Frontal cortex (tissue), 4 donors: ENCODE measurements around the gene MED12L. TPM values are rescaled to one million over a fixed set of nuclear protein-coding genes. Genes with fewer than 3 reads are reported as not detected.
"Not testable (repeated sequence)": the region's sequence is repeated elsewhere in the genome, so short reads cannot be mapped to it uniquely, and the experiment has no call there.

ENCODE experiments used
- DNase-seq, 2 donors: peaks; one replicate each; pipeline ENCODE4 v3.0.0; 2012; ENCODE audit warnings: low spot score in 2 of 2
- FAIRE-seq: peaks from 2 replicates; lab custom pipeline; 2012; peaks lifted over from hg19 to GRCh38; lab: Jason Lieb, UNC
- total RNA-seq: library from RNA; depleted of rRNA; stranded (reverse); fragments of >200 nt; gene quantifications from one replicate; pipeline ENCODE4 v1.2.3, GENCODE V29; 2014
- donor health status: control.
- donor health status: control.
- donor health status: control.

The MED12L gene
- total RNA-seq, 1 donor from 2014 or later = 6.1 TPM

DNA sequence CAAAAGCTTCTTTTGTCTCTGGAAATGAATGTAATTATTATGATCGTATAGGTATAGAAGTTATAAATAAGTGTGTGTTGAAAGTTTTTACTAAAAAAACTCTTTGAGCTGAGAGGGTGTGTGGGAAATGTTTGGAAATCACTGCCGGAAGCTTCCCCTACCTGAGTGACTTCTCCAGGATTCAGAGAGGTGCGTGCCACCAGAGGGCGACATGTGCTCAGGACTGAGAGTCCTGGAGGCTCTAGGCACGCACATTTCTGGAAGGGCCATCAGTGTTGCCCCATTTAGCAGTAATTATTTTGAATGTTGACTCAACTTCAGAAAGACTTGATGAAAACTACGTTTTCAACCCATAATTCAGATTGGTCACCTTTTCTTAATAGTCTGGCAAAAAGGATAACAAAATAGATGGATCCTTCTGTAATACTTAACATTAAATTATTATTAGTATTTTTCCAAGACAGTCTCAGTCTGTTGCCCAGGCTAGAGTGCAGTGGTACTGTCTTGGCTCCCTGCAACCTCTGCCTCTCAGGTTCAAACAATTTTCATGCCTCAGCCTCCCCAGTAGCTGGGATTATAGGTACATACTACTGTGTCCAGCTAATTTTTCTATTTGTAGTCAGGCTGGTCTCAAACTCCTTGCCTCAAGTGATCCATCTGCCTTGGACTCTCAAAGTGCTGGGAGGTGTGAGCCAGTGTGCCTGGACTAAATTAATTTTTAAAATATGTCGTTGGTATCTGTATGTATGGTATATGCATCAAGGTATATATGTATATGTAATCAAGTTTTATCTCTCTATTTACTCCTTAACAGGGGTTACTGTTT, 83.0 kb downstream of the MED12L start:
- DNase-seq (peak; percentile 15 to 43), FAIRE-seq (no peak)

DNA sequence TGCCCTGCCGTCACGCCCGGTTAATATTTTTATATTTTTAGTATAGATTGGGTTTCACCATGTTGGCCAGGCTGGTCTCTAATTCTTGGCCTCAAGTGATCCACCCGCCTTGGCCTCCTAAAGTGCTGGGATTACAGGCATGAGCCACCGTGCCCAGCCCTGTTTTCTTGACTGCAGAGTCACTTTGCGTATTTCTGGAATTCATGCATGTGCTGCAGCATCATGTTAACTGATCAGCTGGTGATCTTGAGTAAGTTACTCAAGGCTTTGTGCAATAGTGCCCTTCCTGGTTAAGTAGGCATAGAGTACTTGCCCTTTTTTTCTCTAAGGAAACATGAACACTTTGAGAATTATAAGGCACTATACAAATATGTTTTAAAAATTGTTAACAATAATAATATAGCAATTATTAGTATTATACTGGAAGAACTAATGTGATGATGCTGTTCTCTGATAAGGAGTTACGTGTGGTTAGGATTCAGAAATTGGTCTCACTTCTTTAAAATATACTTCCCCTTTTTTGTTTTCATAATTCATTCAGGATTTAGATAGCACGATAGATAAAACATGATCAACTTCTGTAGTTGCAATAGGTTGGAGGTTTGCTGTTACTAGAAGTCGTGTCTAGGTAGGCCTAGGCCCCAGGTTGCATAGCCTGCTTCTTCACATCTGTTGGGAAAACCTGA, 83.9 kb downstream of the MED12L start:
- FAIRE-seq = no peak
- no peak for DNase-seq

DNA sequence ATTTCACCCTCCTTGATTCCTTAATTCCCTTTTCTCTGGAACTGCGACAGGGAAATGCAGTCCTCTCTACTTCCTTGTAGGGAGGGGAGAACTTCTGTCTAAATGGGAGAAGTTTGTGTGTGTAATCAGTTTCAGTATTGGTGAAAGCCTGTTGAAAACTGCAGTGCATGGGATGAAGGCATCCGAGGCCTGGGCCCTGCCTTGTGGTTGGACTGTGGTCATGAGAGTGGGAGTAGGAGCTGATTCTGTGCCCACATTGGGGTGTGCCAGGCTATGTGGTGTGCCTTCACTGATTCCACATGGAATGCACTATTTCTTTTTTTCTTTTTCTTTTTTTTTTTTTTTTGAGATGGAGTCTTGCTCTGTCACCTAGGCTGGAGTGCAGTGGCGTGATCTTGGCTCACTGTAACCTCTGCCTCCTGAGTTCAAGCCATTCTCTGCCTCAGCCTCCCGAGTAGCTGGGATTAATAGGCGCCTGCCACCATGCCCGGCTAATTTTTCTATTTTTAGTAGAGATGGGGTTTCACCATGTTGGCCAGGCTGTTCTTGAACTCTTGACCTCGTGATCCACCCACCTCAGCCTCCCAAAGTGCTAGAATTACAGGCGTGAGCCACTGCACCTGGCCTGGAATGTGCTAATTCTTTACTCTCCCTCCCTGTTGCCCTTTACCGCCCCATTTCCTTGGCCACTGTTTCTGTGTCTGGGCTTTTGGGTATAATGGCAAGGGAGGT, 84.7 kb downstream of the MED12L start:
- not testable (repeated sequence) for DNase-seq, FAIRE-seq

DNA sequence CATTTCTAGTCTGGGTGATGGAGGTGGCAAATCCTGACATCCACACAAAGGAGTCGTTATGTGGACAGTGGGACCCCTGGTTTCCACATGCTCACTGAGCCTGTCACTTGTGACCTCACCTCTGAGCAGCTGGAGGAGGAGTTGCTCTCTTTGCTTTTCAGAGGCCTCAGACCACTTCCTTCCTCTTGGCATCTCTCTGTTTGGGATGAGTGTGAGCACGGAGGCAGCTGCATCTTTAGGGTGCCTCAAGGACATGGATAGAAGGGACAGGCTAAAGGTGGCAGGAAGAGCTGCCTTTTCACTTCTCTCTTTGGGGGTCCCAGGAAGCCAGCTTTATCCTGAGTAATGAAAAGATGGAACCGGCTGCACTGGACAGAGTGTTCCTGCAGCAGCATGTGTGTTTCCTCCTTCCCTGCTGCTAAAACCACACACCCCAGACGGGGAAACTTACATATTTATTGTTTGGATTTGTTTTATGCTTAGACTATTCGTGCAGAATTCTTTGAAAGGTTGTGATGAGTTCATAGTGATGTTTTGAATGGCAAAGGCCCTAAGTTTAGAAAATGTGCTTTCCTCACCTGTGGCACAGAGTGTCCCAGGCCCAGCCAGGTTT, 85.8 kb downstream of the MED12L start:
- DNase-seq (no peak), FAIRE-seq (no peak)

DNA sequence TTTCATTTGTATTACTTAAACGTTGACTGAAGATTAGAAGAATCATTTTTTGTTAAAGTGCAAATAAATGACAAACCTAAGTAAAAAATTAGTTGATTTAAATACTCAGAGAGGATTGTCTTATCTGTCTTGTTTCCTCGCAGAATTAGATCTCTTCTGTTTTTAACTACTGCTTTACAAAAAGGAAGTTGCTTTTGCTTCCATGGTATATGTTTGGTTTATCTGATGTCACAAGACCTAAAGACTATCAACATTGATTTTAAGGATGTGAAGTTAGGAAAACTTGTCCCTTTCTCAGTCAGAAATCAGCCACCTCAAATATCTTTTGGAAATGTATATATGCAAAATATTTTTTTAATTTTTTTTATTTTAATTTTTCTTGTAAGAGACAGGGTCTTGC, 88.9 kb downstream of the MED12L start:
- no peak for FAIRE-seq
- DNase-seq = no peak

DNA sequence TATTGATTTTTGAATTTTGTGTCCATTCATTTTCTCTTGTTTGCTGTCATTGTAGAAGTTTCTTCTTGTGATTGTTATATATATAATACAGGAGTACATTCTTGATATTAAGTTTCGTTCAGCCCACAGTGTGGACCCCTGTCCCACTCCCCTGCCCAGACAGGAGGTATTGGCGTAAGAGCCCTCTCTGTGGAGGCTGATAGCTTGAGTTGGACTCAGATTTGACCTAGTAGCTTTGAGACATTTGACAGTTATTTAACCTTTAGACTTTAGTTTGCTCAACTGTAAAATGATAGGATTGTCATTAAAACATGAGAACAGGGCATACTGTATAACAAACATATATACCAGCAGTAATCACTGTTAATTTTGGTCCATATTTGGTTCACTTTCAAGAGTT, 90.5 kb downstream of the MED12L start:
- FAIRE-seq (no peak), DNase-seq (no peak)

DNA sequence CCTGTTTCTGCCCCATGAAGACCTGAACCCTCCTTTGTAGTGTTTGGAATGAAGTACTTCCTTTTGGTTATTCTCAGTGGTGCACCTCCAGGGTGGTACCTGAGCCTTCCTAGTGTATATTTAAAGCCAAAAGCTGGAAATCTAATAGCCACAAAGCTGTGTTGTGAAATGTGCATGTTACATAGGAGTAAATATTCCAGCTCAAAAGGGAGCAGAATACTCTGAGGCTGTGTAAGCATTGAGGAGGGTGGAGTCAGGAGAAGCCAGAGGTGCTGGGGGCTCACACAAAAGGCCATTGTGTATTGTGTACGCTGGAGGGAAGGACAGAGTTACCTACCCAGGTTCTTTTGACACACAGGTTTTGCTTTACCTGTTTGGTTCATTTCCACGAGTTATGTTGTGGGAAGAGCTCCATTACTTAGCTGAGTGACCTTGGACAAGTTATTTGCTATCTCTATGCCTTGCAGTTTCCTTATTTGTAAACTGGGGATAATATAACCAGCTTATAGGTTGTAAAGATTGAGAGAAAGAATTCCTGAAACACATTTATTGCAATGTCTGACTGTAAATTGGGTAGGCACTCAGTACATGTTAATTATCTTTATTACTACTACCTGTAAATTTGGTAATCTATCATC, 92.9 kb downstream of the MED12L start:
- DNase-seq (no peak), FAIRE-seq (no peak)

DNA sequence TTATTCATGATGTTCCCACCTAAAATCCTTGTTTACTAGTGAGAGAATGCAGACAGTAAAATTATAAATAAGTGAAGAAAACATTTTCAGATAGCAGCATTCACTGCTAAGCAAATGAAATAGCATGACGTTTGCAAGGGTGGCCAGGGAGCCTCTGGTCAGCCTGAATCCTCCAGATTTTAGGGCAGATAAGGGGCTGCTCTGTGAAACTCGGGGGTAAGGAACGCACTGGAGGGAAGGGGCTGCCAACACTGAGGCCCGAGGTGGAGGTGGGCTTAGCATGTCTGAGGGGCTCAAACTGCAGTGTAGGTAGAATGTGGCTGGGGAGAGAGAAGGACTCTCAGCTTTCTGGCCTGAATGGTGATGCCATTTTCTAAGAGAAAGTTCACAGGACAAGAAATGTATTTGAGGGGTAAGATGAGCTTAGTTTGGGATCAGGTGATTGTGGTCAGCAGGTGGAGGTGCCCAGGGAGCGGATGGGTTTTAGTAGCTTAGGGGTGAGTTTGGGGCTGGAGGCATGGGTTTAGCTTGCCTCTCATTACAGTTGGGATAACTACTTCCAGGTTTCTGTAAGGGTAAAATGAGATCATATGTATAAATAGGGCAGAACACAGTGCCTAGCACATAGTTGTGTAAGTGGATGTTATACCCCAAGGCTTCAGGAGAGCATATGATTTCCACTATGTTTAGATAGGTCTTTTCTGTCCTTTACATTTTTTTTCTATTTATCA, 97.0 kb downstream of the MED12L start:
- DNase-seq (no peak), FAIRE-seq (no peak)

DNA sequence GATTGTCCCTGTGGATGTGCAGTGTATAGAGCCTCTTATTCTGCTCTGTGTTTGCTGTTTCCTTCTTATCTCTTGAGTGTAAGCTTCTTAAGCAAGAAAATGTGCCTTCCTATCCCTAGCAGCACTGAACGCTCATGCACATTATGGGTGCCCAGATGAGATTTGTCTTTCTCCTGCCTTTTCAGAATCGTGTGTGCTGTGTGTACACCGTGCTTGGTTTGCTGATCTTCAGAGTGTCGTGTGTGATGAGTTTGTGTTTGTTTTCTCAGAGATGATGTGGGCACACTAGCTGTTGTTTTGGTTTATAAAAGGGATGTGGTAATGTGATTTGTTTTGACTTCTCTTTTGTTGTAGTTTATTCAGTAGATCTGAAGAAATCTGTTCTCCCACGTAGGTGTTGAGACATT, 97.8 kb downstream of the MED12L start:
- FAIRE-seq (no peak), DNase-seq (no peak)

DNA sequence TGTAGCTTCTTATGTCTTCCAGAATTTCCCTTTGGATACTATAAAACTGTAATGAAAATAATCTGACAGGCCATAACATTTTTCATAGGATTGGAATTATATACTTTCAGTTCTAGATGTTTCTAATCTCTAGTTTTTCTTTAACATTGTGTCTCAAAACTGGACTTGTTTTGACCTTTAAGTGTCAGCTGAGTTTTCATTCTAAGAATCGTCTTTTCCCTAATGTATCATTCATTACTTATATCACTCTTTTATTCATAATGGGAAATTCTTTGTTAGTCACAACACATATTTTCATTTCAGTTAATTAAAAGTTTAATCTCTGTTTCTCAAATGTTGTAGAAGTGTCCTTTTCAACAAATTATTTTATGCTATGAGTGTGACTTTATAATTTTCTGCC, 105.6 kb downstream of the MED12L start:
- FAIRE-seq (no peak), DNase-seq (no peak)

DNA sequence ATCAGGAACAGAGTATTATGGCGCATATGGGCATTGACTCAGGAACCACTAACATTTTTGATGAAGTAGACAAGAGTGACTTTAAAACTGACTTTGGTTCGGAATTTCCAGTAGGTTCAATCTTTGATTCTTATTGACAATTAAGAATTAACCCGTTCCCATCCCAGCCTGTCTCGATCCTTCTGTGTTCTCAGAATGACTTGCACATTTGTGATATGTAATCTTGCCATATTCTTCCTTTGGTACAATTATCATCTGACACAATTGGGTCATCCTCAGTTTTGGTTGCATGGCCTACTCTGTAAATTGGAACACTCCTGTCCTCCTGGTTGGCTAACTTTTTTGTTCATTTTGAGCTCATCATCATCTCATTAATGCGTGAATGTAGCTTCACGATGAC, 107.1 kb downstream of the MED12L start:
- FAIRE-seq (no peak), DNase-seq (no peak)

DNA sequence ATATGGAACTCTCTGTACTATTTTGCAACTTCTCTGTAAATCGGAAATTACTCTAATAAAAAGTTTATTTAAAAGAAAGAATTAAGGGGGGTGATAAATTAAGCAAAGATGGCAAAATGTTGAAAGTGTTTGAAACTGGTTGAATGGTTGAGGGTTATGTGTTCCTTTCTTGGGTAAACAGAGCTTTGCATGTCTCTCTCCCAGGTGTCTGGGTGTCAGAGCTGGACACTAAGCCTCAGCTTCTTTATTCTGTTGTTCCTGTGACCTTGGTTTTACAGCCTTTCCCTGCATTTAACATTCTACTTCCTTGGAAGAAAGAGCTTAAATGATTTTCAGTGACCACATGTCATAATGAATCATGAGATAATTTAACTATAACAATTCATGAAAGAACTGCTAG, 110.4 kb downstream of the MED12L start:
- FAIRE-seq (no peak), DNase-seq (no peak)

DNA sequence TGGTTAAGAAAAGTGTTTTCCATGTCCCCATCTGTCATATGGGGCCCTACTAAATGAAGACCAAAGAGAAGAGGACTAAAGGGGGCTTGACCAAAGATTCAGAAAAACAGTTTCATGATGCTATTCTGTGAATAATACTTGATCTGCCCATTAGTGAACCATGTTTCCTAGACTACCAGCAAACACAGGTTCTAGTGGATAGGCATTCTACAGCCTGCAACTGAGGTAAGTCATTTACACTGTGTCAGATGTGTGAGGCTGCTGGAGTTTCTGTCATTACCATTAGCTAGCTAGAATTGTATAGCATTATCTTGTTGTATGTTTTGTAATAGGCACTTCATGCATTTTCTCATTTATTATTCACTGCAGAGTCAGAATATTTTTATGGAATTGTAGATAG, 111.0 kb downstream of the MED12L start:
- FAIRE-seq = no peak
- no peak for DNase-seq

DNA sequence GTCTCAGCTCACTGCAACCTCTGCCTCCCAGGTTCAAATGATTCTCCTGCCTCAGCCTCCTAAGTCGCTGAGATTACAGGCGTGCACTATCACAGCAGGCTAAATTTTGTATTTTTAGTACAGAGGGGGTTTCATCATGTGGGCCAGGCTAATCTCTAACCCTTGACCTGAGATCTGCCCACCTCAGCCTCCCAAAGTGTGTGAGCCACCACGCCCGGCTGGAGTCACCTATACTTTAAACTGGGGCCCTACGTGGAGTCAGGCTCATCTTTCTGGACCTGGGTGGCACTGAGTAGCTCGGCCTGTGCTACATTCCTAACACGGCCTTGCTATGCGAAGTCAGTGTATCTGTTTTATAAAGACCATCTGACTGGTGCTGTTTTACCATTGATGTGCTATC, 111.8 kb downstream of the MED12L start:
- FAIRE-seq = no peak

DNA sequence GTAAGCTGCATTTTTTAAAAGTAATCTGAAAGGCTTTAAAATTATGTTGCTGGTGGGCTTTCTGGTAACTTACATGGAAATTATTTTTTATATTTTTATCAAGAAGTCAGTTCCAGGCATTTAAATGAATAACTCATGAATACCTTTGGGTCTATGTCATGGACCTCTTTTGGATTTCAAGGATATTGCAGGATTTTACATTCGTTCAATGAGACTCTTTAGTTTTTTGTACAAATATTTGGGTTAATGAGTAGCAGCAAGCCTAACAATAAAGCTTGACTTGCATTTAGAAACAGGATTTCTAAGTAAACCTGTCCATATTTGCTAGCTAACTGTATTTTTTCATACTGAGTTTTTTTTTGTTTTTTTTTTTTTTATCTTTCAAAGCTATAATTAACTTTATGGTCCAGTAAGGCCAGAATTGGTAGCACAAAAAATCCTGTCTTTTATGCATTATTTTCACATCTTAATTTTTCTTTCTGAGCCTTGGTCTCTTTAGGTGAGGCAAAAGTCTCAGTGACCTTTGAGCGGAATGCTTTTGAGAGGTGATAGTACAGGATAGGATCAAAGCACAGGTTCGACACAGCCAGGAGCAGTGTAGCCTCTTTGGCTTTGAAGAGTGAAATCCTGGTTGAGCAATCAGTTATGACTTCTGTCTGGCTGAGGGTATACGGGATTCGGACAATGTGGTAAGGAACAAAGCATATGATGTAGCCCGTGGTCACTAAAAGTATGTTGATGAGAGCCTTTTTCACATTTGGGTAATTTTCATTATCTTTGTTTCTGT, 112.7 kb downstream of the MED12L start:
- no peak for DNase-seq
- no peak for FAIRE-seq

More for the DNA sequence above, 111.8 kb downstream of the MED12L start:
- DNase-seq = no peak

DNA sequence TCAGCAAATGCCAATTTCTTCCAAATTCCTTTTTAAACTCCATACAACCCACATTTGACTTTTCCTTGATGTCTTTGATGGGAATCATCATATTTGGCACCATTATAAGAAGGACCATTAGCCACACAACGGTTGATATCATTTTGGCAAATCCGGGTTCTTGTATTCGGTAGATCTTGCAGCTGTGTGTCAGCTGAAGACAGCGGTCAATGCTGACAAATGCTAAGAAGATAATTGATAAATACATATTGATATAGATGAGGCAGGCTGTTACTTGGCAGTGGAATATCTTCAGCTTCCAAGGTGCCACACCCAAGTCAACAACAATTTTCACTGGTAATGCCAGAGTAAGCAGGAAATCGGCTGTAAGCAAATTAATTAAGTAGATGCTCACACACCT, 113.4 kb downstream of the MED12L start:
- FAIRE-seq (no peak), DNase-seq (no peak)

DNA sequence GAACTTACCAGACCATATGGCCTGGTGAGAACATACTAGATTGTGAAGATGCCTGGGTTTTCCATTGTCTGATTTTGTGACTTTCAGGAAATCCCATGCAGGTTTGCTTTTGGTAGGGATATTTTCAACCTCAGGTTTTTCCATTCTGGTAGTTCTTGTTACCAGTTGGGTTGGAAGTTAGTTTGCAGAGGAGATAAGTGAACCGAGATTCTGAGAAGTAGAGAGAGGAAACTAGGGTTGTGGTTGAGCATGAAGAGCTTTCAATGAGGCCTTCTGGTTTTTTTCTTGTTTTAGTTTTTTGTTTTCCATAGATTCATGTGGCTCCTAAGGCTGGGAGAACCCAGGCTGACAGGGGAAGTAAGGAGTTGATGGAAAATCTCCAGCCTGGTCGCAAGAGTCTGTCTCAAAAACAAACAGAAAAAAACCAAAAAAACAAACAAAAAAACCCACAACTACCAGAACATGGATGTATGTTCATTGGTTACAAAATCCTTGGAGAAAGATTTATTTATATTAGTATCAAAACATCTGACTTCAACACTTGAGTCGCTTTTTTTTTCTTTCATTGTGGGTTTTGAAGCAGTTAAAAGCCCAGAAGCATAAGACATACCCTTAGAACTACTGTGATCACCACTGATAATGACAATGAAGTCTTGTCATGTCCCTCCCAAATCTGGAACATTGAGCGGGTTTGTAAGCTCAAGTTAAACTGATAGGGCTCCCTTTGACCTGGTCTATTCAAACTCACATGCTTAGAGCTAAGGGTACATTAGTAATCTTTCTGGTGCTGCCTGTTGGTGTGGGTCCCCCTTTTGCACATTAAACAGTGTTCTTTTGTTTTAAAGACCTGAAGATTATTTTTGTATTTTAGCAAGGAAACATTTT, 114.3 kb downstream of the MED12L start:
- FAIRE-seq (no peak), DNase-seq (no peak)

DNA sequence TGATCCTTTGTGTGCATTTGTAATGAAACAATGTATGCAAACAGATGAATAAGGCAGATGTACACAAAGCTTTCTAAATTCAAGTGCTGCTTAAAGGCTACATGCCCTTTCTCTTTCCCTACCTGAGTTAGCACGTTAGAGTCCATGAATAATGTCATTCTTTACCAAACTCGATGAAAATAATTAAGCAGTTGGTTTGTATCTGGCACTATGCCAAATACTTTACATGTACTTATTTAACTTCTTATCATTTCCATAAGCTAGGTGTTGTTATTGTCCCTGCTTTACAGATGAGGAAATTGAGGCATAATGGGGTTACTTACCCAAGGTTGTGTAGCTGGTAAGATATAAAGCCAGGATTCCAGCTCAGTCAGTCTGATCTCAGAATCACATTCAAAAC, 115.1 kb downstream of the MED12L start:
- DNase-seq = no peak
- FAIRE-seq = no peak
